ENCODE data around the gene CAPN14.
"Not testable (repeated sequence)": the region's sequence is repeated elsewhere in the genome, so short reads cannot be mapped to it uniquely, and the experiment has no call there.

The CAPN14 gene

DNA sequence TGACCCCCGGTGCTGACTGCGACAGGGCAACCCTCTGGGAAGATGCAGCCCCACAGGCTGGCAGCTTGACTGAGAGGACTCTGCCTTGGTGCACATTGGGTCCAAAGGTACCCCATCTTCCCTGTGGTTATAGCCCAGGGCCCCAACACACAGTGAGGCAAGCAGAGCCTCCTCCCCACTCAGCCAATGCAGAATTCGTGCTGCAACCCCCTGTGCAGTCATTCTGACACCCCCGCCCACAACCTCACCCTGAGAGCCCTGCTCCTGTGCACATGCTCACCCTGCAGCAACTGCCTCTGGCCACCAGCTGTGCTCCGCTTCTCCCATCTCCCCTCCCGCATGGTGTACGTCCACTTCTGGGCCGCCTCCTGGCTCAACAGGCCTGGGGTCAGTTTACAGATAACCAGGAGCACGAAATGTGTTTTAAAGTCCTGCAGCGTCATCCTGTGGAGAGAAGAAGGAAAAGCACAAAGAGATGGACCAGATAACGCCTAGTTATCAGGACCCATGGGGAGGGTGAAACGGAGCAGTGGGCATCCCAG lies 24.4 kb downstream of the CAPN14 start:
- DNase-seq, result no peak

DNA sequence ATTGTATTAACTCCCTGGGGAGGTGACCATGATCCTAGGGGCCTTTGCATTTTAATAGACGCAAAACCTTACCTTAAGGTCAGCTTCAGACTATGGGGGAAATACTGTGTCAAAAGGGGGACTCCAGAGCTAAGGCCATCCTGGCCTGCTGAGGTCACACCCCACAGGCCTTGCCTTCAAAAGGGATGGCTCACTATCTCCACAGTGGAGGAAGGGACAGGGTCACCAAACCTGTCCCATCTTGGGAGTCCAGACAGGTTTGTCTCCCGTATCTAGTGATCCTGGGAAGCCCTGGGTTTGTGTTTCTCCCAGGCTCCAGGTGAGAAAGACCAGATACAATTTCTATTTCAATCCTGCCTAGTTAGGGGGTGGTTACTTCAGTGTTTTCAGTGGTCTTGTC lies 24.9 kb downstream of the CAPN14 start:
- no peak for DNase-seq

DNA sequence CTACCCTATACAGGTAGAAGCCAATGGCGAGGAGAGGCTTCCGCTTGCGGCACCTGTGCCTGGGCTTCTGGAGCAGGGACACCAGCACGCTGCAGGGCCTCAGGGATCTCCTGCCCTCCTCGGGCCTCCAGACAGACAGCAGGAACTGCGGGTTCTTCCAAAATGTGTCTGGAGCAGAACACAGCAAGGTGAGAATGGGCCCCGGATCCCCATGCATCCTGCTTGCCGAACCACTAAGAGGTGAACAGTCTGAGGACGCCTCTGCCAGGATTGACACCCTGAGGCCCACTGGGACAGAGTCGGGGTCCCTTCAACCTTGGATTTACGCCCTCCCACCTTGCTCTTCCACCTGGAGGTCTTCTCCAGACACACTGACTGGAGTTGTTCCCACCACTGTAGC lies 25.4 kb downstream of the CAPN14 start:
- no peak for DNase-seq

DNA sequence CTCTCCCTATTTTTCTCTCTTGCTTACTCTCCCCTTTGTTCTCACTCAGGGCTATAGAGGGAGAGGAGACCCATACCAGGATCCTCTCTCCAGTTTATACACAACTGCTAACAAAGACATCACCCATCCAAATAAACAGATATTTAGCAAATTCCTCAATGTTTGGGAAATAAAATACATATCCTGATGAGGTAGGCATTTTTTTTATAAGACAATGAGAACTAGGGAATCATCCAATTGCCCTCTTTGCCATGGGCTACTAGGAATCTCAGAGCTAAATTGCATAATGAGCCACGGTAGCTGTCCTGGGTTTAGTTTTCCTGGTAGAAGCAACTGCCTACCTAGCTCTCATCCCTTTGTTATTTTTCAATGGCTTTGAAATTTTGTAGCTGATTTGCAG lies 27.1 kb downstream of the CAPN14 start:
- no peak for DNase-seq

DNA sequence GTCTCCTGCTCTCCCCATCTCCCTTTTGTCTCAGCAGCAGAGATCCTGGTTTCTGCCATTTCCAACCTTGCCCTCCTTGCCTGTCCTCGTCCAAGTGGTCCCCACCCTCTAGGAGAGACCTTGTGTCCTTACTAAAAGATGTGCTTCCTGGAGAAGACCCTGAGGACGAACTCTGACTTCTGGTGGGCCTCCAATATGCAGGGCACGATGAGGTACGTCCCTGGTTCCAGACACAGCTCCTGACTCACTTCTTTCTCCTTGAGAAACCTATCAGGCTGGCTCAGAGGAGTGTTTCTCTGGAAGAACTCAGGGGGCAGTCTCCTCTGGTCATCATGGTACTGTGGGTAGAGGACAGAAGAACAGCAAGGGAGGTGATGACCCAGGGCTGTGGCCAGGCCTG lies 28.2 kb downstream of the CAPN14 start:
- no peak for DNase-seq

DNA sequence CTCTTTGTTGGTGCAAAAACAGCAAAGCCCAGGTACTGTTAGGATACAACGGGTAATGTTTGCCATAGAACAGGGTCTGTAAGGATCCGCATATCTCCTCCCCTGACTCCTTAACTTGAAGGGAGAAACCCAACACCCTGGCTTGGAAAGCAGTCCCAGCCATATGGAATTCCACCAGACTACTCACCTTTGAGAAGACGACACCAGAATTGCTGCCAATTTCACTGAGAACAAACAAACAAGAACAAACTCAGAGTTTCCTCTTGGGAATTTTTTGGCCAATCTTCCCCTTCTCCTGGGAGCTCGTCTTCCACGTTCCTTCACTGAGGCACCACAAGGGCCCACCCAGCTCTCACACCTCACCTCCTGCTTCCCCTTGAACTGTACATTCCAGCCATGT lies 29.2 kb downstream of the CAPN14 start:
- no peak for DNase-seq

DNA sequence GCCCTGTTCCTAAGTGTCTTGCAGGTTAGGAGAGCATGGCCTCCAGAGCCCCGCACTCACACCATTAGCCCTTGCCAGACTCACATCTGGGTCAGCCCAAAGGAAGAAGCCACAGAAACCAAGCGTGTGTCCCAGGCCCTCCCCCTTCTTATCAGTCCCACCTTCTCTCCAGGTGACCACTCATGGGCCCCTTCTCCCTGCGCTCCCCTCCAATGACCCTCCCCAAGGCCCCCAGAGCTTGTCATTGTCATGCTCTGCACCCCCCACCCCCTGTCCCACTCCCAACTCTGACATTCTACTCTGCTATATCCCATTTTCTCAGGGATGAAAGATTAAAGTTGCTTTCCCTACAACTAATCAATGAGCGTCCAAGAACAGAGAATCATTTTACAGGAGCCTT lies 30.1 kb downstream of the CAPN14 start:
- DNase-seq, result no peak

DNA sequence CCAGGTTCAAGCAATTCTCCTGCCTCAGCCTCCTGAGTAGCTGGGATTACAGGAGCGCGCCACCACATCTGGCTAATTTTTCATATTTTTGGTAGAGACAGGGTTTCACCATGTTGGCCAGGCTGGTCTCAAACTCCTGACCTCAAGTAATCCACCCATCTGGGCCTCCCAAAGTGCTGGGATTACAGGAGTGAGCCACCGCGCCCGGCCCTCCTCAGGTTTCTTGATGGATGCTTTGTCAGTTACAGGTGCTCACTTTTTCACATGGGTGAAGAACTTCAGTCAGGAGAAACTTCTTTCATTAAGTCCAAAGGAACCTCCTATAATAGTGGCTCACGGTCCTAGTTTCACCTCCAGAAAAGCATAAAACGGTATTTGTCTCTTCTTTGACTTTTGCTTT lies 33.3 kb downstream of the CAPN14 start:
- DNase-seq, result not testable (repeated sequence)

DNA sequence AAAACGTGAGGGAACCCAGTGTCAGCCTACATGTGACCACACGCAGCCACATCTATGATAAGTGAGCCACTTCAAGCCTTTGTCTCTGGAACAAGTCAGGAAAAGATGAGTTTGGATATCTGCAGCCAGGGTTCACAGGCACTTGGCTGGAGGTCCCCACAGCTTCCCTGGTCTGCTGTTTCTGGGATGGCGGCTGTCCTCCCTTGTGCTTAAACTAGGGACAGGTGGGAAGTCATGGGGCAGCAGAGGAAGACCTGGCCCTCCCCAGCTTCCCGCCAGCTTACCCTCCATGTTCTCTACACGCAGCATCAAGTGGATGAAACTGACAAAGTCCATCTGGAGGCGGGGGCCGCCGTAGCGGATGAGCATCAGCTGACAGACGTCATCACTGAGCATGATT lies 40.6 kb downstream of the CAPN14 start:
- no peak for DNase-seq

DNA sequence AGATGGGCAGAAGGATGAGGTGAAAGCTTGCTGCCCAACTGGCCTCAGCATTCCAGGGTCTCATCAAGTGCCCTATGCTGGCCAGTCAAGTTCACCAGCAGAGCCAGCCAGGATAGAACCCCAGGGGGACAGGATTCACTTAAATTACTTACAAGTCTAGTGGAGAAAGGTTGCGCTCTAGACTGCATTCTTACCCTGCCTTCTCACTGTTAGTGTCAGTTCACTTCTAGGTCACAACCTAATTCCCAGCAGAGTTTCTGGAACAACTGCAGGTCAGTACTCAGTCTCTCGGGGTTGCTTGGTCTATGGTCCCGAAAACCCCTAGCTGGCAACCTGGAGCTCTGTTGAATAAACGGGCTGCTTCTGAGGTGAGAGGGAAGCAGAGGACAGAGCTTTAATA lies 46.2 kb downstream of the CAPN14 start:
- DNase-seq, result no peak

DNA sequence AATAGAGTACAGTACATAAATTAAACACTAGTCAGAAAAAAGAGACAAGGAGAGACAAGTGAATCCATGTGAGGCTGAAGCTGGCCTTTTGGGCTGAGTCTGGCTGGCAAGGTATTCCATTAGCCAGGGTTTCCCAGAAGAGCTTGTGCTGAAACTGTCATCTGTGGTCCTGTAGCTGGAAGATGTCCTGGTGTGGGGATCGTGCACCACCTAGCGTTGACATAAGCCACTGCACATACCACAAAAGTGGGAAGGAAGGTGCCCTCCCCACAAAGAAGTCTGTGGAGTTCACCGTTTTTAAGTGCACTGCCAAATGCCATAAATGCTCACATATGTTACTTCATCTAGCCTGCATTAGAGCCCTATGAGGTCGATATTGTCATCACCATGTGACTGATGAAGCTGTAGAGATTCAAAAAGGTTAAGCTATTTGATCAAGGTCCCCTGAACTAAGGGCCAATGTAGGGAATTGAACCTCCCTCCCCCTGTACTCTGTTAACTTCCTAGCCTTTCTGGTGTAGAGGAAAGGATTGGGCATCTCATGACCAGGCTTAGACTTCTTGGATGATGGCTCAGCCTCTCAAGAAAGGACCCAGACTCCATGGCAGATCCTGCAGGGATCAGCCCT lies 47.1 kb downstream of the CAPN14 start:
- DNase-seq, result peak; percentile 28

DNA sequence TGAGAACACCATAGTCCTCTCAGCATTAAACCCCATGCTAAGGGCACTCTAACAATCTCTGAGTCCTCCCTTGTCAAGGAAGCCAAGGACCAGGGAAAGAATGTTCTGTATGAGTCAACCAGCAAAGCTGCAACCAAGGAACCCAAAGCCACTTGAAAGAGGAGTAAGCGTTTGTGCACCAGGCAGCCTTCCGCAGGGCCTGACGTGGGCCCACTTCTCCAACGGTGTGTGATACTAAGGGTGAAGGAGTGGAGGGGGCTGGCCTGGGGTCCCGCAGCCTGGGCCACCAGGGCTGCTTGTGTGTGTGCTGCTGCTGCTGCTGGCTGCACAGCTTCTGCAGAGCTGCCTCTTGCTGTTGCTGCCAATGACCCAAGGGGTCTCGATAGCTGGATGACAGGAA lies 49.0 kb downstream of the CAPN14 start:
- no peak for DNase-seq

DNA sequence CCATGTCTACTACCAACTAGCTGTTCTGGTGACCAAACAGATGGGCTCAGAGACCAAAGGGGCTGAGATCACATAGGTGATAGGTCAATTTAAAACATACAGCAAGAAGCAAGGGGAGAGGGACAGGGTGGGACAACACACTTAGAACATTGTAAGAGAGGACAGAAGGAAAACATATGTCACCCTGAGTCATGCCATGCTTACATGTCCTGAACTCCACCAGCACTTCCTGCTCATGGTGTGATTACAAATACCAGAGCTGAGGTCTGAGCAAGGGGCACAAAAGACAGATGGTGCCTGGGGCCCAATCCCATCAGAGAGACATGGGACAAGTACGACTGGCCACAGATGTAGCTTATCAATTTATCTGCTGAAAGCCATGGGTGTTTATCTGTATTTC lies 50.4 kb downstream of the CAPN14 start:
- DNase-seq, result no peak

DNA sequence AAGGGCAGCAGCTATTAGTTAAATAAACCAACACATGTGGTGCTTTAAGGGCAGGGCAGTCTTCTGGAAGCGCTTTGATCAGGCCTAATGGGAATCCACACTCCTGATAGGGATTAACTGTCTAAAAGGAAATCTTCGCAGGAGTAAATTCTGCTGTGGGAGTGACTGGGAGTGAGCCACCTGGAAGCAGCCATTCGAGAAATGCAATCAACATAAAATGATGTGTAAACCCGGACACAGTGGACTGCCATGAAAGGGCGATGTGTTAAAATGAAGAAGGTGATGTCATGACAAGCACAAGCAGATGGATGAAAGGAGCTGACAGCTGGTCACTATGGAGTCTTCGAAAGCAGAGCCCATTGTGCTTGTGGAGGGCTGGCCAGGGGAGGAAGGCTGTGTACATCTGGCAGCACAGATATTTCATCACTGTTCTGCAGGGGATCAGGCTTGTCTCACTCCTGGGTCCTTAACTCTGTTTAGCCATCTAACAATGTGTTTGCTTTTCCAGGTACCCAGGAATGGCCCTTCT lies 54.2 kb downstream of the CAPN14 start:
- DNase-seq, result no peak

DNA sequence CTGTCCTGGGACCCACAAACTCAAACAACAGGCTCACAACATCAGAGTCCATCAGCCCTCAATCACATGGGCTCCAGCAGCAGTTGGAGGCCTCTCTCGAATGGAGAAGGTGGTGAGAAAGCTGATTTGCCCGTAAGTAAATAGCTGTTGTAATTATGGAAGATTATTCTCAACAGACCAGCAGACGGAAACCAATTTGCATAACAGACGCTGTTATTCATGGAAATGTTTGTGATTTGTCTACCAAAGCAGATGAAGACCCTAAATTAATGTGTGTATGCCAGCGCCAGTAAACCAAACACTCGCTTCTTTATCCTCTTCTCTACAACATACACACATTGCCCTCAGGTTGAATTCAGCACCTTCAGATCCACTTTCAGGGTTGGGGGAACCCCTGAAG lies 55.7 kb downstream of the CAPN14 start:
- no peak for DNase-seq

DNA sequence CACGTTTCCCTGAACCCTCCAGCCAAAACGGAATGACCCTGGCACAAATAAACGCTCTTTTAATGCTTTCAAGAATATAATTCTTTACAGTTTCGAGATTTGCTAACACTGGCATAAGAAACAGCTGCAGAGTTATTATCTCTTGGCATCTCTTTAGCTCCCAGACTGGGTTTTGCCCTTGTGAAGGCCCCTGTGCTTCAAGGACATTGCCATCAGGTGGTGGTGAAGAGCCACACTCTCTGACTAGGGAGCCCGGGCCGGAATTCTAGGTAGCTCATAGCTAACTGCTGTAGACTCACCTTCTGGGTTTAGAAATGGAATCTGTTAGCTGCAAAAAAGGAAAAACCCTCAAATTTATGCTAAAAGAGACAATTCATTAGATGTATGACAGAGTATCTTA lies 65.8 kb downstream of the CAPN14 start:
- DNase-seq, result no peak

DNA sequence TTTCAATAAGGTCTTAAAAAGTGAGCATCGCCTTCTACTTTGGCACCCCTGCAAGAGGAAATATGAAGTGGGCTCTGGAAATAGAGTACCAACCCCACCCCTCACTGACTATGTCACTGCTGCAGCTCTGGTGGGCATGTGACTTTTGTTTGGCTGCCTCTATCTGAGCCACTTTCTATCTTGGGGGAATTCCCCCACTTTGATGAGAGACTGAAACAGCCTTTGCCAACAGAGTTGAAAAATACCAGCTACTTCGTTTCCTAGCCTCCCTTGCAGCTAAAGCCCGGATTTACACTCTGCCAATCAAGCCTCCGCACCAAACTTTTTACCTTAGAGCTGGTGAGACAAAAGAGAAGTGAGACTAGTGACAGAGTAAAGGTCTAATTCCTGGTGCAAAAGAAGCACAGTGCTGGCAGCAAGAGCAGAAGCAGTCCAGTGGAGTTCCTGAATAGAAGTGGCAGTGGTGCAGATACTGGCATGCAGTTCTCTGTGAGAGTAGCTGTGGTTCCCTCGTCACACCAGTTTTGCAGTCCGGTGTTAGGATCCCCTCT lies 67.1 kb downstream of the CAPN14 start:
- DNase-seq, result no peak

DNA sequence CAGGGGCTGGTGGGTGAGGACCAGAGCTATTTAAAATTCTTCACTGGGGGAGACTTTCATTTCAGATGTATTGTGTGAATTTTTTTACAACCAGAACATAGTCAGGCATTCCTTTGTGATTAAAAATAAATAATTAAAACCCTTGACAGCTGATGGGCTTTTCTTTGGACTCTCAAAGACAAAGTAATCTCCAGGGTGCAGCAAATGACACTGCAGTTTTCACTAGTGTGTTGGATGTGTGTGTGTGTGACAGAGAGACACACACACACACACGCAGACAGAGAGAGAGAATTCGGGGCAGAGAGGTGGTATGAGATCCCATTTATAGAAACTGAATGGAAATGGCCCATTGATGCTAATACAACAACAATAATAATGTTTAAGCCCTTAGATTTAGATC lies 68.8 kb downstream of the CAPN14 start:
- DNase-seq, result no peak

DNA sequence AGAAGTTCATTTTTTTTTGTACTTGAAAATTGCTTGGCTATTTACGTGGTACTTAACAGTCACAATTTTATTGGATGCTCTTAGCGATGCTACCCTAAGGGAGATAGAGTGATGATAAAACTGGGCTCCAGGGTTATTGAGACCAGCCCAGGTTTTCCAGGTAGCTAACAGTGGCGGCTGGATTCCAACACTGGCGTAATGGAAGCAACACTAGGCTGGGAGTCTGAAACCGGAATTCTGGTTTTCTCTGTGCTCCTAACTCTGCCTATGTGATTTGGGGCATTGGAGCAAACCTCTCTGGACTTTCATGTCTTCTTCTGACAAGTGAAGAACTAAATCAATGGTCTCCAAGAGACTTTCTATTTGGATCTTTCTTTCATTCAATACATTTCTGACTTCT lies 69.7 kb downstream of the CAPN14 start:
- DNase-seq, result no peak

DNA sequence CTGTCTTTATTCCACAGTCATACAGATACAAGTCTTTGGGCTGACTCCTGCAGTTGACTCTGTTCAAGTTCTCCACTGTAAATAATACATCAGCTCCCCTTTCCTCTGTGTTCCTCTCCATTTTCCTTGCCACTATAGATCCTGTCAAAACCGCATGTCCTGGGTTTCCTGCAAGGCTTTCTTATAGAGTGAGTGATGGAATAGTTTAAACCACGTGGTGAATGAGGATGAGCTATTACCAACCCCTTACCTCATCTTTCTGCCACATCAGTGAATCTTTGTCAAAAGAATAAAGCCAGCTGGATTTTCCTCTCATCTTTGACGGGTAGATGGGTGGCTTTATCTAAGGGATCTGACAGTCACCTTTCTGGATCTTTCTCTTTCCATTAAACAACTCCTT lies 75.2 kb downstream of the CAPN14 start:
- DNase-seq, result no peak

DNA sequence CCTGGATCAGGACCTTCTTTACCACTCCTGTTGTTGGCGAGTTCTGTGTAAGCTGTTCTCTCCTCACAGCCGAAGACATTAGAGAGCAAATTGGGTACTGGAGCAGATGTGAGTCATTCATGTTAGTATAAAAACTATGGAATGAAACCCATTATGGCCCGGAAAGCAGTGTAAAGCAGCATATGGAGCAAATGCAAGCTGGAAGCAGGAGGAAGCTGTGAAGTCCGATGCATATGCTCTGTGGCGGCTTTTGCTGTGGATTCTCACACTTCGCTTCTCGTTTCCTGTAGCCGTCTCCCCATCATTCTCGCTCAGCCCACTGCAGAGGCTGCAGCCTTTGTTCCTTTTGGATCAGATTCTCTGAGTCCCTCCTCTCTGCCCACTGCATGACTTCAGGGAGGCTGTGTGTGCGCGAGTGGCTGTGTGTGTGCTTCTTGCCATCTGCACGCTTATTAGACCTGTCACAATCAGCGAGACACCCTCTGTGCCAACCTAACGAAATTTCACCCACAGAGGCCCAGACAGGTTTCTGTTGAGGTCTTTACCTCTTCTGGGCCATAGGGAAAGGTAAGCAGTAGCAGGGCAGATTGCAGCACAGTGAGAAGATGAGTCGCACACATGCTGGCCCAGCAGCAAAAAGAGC lies 75.8 kb downstream of the CAPN14 start:
- no peak for DNase-seq

DNA sequence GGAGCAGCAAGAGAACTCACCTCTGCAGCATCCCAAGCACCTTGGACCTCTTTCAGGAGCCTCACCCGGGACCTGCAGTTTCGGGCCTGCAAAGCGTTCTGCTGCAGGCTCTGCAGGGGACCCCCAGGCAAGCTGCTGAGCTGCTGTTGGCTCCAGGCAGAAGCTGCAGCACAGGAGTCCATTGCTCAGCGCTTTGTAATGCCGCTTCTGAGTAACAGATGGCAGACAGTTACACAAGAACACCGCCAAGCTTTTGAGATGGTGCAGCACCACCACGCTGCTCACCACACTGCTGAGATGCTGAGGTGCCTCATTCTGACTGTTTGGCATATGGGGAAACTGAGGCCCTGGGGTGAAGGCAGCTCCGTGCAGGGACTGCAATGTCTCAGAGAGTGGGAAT lies 77.2 kb downstream of the CAPN14 start:
- peak; percentile 36 for DNase-seq

DNA sequence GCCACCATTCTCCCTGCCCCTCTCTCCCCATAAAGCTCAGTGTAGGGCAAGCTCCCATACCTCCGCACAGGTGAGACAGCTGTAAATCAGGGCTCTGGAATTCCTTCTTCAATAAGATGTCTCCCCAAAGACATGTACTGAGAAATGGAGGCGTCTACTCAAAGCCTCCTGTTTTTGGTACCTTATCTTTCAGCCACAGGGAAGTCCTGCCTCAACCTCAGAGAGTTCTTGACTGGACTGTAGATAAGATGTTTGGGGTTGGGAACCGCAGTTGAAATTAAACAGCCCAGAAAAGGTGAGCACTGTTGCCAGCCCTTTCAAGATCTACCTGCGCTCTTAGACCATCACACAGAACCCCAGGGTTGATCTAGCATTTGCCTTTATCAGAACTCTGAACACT lies 77.6 kb downstream of the CAPN14 start:
- no peak for DNase-seq

Data from NCI-H446 treated with DMSO at 0.1 percent for 48 hours (cell line).